ENCODE data around the gene MYO18A.

Gene MYO18A

DNA sequence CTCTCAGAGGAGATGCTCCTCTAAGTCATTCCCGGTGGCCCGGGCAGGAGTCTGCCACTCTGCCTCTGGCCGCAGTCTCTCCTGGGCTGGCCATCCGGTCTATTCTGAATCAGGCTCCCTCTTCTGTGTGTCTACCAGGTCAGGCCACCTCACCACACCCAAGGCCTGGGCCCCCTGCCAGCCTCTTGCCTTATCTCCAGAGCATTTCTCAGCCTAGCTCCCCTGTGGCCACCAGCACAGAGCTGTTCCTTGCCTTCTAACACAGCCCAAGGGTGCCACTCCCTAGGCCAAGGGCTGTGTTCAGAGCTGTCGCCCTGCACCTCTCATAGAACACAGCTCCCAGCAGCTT lies 55.3 kb downstream of the MYO18A start:
- DNase-seq (ENCODE audit: low read depth in 2 of 2), result no peak

GRCh38 chr17:29124135-29124924 lies 55.9 kb downstream of the MYO18A start:
- DNase-seq (ENCODE audit: low read depth in 2 of 2), result no peak

- no peak for DNase-seq (ENCODE audit: low read depth in 2 of 2)
Observed at GRCh38 chr17:29123111-29123510, 57.1 kb downstream of the MYO18A start.

- DNase-seq (ENCODE audit: low read depth in 2 of 2), result no peak
Observed at GRCh38 chr17:29121442-29121841, 58.8 kb downstream of the MYO18A start.

DNA sequence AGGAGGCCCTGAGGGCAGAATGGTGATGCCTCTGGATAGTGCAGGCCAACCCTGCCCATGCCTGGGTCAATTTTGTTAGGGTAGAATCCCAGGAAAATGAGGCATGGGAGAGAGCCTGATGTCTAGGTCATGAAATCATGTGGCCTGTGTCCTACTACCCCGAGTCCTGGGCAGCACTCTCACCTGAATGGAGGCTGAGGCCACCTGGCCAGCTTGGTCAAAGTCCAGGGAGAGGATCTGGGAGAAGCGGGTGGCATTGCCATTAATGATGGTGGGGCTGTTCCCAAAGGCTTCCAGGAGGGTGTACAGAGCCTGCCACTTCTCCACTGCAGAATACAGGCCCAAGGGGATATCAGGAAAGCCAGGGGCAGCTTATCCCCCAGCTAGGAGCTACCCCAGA lies 59.8 kb downstream of the MYO18A start:
- DNase-seq (ENCODE audit: low read depth in 2 of 2), result no peak

- no peak for DNase-seq (ENCODE audit: low read depth in 2 of 2)
Observed at GRCh38 chr17:29119265-29119664, 60.9 kb downstream of the MYO18A start.

GRCh38 chr17:29116804-29117753 lies 63.1 kb downstream of the MYO18A start:
- peak; percentile 67 to 69 for DNase-seq (ENCODE audit: low read depth in 2 of 2)

- peak in 1 of 2 donors; percentile 48 for DNase-seq (ENCODE audit: low read depth in 2 of 2)
Observed at GRCh38 chr17:29115961-29116803, 64.0 kb downstream of the MYO18A start.

- DNase-seq (ENCODE audit: low read depth in 2 of 2), result no peak
Observed at GRCh38 chr17:29115435-29115834, 64.8 kb downstream of the MYO18A start.

DNA sequence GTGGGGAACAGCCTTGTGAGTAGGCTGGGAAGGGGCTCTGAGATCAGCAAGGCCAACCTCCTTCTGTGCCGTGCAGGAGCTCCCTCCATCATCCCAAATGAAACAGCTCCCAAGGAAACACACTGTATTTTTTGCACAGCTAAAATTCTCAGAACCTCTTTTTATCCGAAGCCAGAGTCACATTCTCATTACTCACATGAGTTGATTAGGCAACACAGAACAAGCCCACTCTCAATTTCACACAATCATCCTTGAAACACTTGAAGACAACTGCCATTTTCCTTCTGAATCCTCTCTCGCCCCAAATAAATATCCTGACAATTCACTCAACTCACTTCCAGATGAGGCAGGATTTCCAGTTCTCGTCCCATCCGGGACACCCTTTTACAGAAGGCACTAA lies 66.1 kb downstream of the MYO18A start:
- DNase-seq (ENCODE audit: low read depth in 2 of 2), result no peak

- no peak for DNase-seq (ENCODE audit: low read depth in 2 of 2)
Observed at GRCh38 chr17:29113334-29113733, 66.9 kb downstream of the MYO18A start.

DNA sequence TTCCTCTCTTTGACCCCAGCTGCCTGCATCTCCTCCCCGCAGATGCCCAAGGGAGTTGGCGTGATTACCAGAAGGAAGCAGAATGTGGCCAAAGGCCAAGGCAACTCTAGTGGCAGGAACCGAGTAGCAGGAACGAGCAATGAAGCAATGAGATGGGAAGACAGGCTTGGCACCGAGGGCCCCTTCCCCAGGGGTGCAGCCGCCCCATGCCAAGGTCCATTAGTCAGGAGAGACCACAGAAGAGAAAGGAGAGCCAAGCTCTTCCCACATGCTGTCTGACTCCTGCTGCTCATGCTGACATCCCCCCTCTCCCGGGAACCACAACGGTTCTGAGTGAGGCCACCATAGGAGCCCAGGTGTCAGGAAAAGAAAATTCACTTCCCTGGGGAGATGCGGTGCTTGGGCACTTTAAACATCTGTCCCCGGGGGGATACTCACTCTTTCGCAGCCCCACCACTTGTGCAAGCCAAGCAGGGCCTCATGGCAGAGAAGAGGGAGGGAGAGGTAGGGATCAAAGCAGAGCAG lies 67.4 kb downstream of the MYO18A start:
- DNase-seq (ENCODE audit: low read depth in 2 of 2), result no peak

- DNase-seq (ENCODE audit: low read depth in 2 of 2), result peak; percentile 61 to 62
Observed at GRCh38 chr17:29111816-29112499, 68.2 kb downstream of the MYO18A start.

DNA sequence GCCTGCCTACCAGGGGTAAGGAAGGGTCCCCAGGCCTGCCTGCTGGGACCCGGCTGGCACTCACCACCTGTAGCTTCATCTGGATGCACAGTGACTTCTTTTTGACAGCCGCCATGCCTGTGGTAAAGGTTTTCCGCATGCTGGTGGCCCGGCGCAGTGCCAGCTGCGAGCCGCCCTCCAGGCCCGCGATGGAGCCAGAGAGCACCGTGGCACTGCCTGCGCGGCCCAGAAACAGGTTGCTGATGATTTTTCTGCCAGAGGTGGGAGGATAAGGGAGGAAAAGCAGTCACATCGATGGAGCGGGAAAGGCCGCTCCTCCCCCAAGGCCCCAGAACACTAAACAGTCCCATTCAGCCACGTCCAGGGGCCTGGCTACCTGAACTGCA lies 69.8 kb downstream of the MYO18A start:
- DNase-seq (ENCODE audit: low read depth in 2 of 2), result no peak

GRCh38 chr17:29109477-29110371 lies 70.5 kb downstream of the MYO18A start:
- DNase-seq (ENCODE audit: low read depth in 2 of 2), result no peak

DNA sequence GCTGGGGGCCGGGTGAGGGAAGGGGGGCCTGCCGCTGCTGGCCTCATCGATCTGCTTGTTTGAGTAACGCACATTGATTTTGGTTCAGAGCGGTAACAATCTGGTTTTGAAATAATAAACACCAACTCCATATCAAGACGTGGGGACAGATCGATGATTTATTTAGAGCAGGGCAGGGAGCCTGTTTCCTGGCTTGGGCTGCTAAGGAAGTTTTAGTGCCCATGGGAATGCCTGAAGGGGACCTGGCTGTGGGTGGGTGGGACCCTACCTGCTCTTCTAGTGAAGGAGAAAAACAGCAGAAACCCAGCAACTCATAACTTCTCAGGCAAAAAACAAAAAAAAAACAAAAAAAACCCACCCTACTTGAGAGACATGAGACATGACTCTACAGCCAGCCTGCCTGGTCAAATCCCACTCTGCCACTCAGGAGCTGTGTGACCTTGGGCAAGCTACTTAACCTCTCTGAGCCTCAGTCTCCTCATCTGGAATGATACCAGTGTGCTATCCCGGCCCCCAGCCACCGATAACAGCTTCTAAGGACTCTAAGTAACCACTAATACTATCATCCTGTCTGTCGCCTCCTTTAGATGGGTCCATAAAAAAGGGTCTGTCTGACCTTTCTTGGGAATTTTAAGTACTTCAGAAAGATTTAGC lies 71.2 kb downstream of the MYO18A start:
- no peak for DNase-seq (ENCODE audit: low read depth in 2 of 2)

DNA sequence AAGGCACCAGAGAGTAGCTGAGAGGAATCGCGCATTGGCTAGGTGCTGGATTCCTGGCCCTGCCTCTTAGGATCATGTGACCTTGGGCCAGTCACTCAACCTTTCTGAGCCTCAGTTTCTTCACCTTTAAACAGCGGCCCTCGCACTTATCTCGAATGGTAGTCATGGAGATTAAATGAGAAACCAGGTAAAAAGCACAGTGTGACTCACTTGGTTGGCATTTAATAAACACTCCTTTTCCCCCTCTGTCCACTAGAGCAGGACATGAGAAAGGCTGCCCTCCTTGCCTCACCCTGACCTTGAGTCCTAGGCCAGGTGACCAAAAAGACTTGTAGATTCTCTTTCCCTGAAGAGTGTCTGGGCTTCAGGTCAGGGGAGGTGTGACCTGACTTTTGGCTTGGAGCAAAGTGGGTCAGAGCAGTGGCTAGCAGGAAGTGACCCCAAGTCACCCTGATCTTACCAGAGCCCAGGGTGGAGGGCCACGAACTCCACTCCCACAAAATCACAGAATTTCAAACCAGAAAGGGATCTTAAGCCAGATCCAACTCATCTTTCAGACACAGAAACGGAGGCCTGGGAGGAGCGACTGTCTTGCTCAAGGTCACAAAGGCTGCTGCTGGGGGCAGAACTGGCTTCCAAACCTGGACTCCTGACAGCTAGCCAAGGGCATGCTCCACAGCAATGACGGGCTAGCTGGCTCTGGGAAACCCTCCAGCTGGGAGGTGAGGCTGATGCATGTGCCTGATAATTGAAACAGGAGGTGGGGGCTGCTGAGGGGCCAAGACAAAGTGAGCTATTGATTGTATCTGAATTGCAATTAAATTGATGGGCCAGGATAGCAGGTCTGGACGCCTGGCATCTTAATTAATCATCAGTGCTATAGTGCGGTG lies 72.0 kb downstream of the MYO18A start:
- no peak for DNase-seq (ENCODE audit: low read depth in 2 of 2)

GRCh38 chr17:29107084-29107483 lies 73.1 kb downstream of the MYO18A start:
- no peak for DNase-seq (ENCODE audit: low read depth in 2 of 2)

GRCh38 chr17:29103341-29103740 lies 76.9 kb downstream of the MYO18A start:
- no peak for DNase-seq (ENCODE audit: low read depth in 2 of 2)
